HCT116 (cell line): ENCODE data around the gene PHF21B. TPM values are rescaled to one million over a fixed set of nuclear protein-coding genes. Genes with fewer than 3 reads are reported as not detected.

Experiments
- ATAC-seq: fragments of 200-7000 bp; cut with Tn5 transposase; 2 replicates; pipeline ENCODE4 v1.9.1; 2020; ENCODE audit warnings: mild to moderate bottlenecking, moderate library complexity
- BruUV-seq: library from RNA; stranded (reverse); fragments of 400-500 nt; replicated peaks from 2 replicates; lab custom pipeline; 2021; lab: Mats Ljungman, UMichigan
- CTCF ChIA-PET: fragments of 300-600 bp; sonication (Branson Sonifier 250); formaldehyde crosslinking; loops from one replicate; lab custom pipeline; 2021; ENCODE audit warnings: antibody characterized with exemption; lab: Charles Lee
- POLR2A ChIA-PET: fragments of 300-600, 350-600 bp; sonication (Branson Sonifier 250); formaldehyde crosslinking; loops from one replicate; lab custom pipeline; 2021; ENCODE audit warnings: antibody characterized with exemption; lab: Charles Lee
- RAD21 ChIA-PET, 2 experiments: fragments of 300-600 bp; sonication (Branson Sonifier 250); formaldehyde crosslinking; loops; one replicate each; lab custom pipeline; 2023; ENCODE audit warnings: low total read pairs in 2 of 2; ENCODE audit not compliant: uncharacterized antibody in 2 of 2, unreplicated experiment in 2 of 2, low non-redundant PET in 1 of 2; lab: Charles Lee
- DNase-seq: peaks from one replicate; pipeline ENCODE4 v3.0.0-alpha.2; 2010; ENCODE audit warnings: low read depth, low spot score
- H2AFZ ChIP-seq: fragments of 200-600 bp; shearing (Covaris generic), sonication (generic); 2 replicates; pipeline ENCODE4 v1.6.1; 2017; ENCODE audit warnings: low read depth, mixed run types, mixed read lengths, antibody characterized with exemption, low read length; ENCODE audit not compliant: poor library complexity, severe bottlenecking
- H3K27ac ChIP-seq: 2 replicates; pipeline ENCODE4 v1.5.1; 2012; ENCODE audit warnings: low read depth, low read length
- H3K27me3 ChIP-seq: fragments of 200-600 bp; sonication (generic); 2 replicates; pipeline ENCODE4 v1.6.1; 2016; ENCODE audit warnings: mixed run types, low read length, mixed read lengths; ENCODE audit not compliant: insufficient read depth
- H3K36me3 ChIP-seq, 2 experiments: fragments of 200-500 bp in 1 of 2; fragments of 200-600 bp in 1 of 2; sonication (Bioruptor generic) in 1 of 2; sonication (generic) in 1 of 2; 2 replicates each; pipeline versions ENCODE4 v1.5.1 to v1.6.1; 2014 to 2016; ENCODE audit warnings: low read length in 2 of 2, inconsistent platforms in 1 of 2, mixed read lengths in 1 of 2, mixed run types in 1 of 2; ENCODE audit not compliant: insufficient read depth in 2 of 2, control insufficient read depth in 1 of 2
- H3K4me1 ChIP-seq, 2 experiments: fragments of 200-600 bp in 1 of 2; sonication (generic) in 1 of 2; 2 replicates each; pipeline versions ENCODE4 v1.5.1 to v1.6.1; 2012 to 2017; ENCODE audit warnings: low read length in 2 of 2, inconsistent platforms in 1 of 2, mild to moderate bottlenecking in 1 of 2, mixed read lengths in 1 of 2, mixed run types in 1 of 2, moderate library complexity in 1 of 2; ENCODE audit not compliant: insufficient read depth in 2 of 2, control insufficient read depth in 1 of 2
- H3K4me2 ChIP-seq: fragments of 200-600 bp; sonication (generic); 2 replicates; pipeline ENCODE4 v1.6.1; 2017; ENCODE audit warnings: mixed run types, low read length, mixed read lengths
- H3K4me3 ChIP-seq, 2 experiments: fragments of 200-600 bp in 1 of 2; sonication (generic) in 1 of 2; replicated peaks in 1 of 2; 2 replicates each; pipeline ENCODE4 v1.5.1; 2011 to 2016; ENCODE audit warnings: low read length in 2 of 2, control low read depth in 1 of 2, low read depth in 1 of 2, mild to moderate bottlenecking in 1 of 2, mixed read lengths in 1 of 2, mixed run types in 1 of 2
- H3K79me2 ChIP-seq: fragments of 200-600 bp; sonication (generic); 2 replicates; pipeline ENCODE4 v1.6.1; 2017; ENCODE audit warnings: mild to moderate bottlenecking, mixed run types, low read length, moderate library complexity, mixed read lengths; ENCODE audit not compliant: insufficient read depth
- H3K9ac ChIP-seq: fragments of 200-600 bp; sonication (generic); 2 replicates; pipeline ENCODE4 v1.6.1; 2016; ENCODE audit warnings: low read length, mixed read lengths
- H3K9me2 ChIP-seq: fragments of 200-600 bp; sonication (generic), shearing (Covaris generic); 2 replicates; pipeline ENCODE4 v1.6.1; 2017; ENCODE audit warnings: mixed run types, mild to moderate bottlenecking, moderate library complexity; ENCODE audit not compliant: insufficient read depth
- H3K9me3 ChIP-seq, 2 experiments: fragments of 200-500 bp in 1 of 2; fragments of 200-600 bp in 1 of 2; sonication (Bioruptor generic) in 1 of 2; sonication (generic) in 1 of 2; 2 replicates each; pipeline ENCODE4 v1.6.1; 2014 to 2017; ENCODE audit warnings: low read length in 2 of 2, mixed read lengths in 2 of 2, inconsistent platforms in 1 of 2, low read depth in 1 of 2, mild to moderate bottlenecking in 1 of 2, mixed run types in 1 of 2, moderate library complexity in 1 of 2; ENCODE audit not compliant: control insufficient read depth in 1 of 2, insufficient read depth in 1 of 2
- H4K20me1 ChIP-seq: fragments of 200-600 bp; sonication (generic), shearing (Covaris generic); 2 replicates; pipeline ENCODE4 v1.6.1; 2017; ENCODE audit warnings: mixed run types, mild to moderate bottlenecking, moderate library complexity; ENCODE audit not compliant: insufficient read depth
- CEBPB ChIP-seq: IDR thresholded peaks from 2 replicates; pipeline ENCODE4 v1.6.1; 2012; ENCODE audit warnings: low read depth
- EZH2phosphoT487 ChIP-seq: fragments of 200-600 bp; IDR thresholded peaks from 2 replicates; pipeline ENCODE4 v1.6.1; 2018; ENCODE audit warnings: antibody characterized with exemption, borderline replicate concordance
- FOSL1 ChIP-seq: IDR thresholded peaks from 2 replicates; pipeline ENCODE4 v1.6.1; 2012; ENCODE audit warnings: low read depth
- POLR2A ChIP-seq: IDR thresholded peaks from 2 replicates; pipeline ENCODE4 v1.7.0; 2011; ENCODE audit warnings: borderline replicate concordance; ENCODE audit not compliant: insufficient read depth, insufficient read length; ENCODE audit errors: extremely low read depth
- POLR2AphosphoS5 ChIP-seq: IDR thresholded peaks from 2 replicates; pipeline ENCODE4 v1.6.1; 2011; ENCODE audit warnings: mild to moderate bottlenecking, low read depth, low read length, moderate library complexity
- RAD21 ChIP-seq: IDR thresholded peaks from 2 replicates; pipeline ENCODE4 v1.6.1; 2012; ENCODE audit warnings: low read depth, mild to moderate bottlenecking
- REST ChIP-seq: IDR thresholded peaks from 2 replicates; pipeline ENCODE4 v1.6.1; 2012; ENCODE audit warnings: low read depth
- intact Hi-C: fragments of 100-400 bp; cut with micrococcal nuclease; formaldehyde crosslinking; loops from 2 replicates; pipeline ENCODE4 v1.10.0; 2022
- total RNA-seq: library from RNA; stranded (reverse); gene quantifications from one replicate; pipeline ENCODE4 v1.2.1, GENCODE V29; 2021; ENCODE audit not compliant: unreplicated experiment
- TF ChIP-seq, protein P1 (sequence below): IDR thresholded peaks from 2 replicates; pipeline ENCODE4 v1.6.1; 2011; ENCODE audit warnings: mild to moderate bottlenecking, low read length, moderate library complexity; ENCODE audit not compliant: insufficient replicate concordance; ENCODE audit errors: extremely low read depth
- TF ChIP-seq, protein P2 (sequence below): IDR thresholded peaks from 2 replicates; pipeline ENCODE4 v1.6.1; 2012

Gene PHF21B
- total RNA-seq, 1 experiment from 2014 or later = not detected

GRCh38 chr22:45007391-45008185, 2.2 kb downstream of the PHF21B start:
- Histone ChIP-seq H3K27ac (no peak overlapping the region), H3K36me3 (no peaks in the 10 kb centered on the region), H3K4me2 (no peak overlapping the region), H3K9ac (no peak overlapping the region), H3K4me1 (no peaks in the 10 kb centered on the region), H4K20me1 (no peaks in the 10 kb centered on the region), H3K9me2 (no peaks in the 10 kb centered on the region), H3K79me2 (no peaks in the 10 kb centered on the region), H3K9me3 (no peaks in the 10 kb centered on the region), H2AFZ (no peak overlapping the region), H3K4me3 (no peak overlapping the region), H3K27me3 (0 out of 2 replicates have a peak, but pooled peaks cover 4% of the 10 kb centered on the region)
- no peak for TF ChIP-seq FOSL1
- peak; percentile 17; the same call in 1 of the 2 replicates for TF ChIP-seq REST
- intact Hi-C loops = no loop called here
- ChIA-PET CTCF (no interaction called here), POLR2A (no interaction called here), RAD21 (no interaction called here)
- no peak for DNase-seq
- no peak for ATAC-seq
- no TSS peak for BruUV-seq

- BruUV-seq = no TSS peak
- Histone ChIP-seq H3K4me2 (no peak overlapping the region), H3K4me3 (no peak overlapping the region), H3K9me2 (no peaks in the 10 kb centered on the region), H3K9me3 (no peaks in the 10 kb centered on the region), H3K27ac (no peak overlapping the region), H3K9ac (no peak overlapping the region), H2AFZ (no peak overlapping the region), H3K79me2 (no peaks in the 10 kb centered on the region), H4K20me1 (no peaks in the 10 kb centered on the region), H3K4me1 (no peaks in the 10 kb centered on the region), H3K36me3 (no peaks in the 10 kb centered on the region), H3K27me3 (0 out of 2 replicates have a peak, but pooled peaks cover 4% of the 10 kb centered on the region)
- intact Hi-C loops = no loop called here
- DNase-seq = no peak
- no peak for ATAC-seq
- CTCF ChIA-PET = no interaction called here
- TF ChIP-seq CEBPB (no peak), EZH2phosphoT487 (no peak), POLR2AphosphoS5 (no peak), POLR2A (no peak), RAD21 (no peak)
- TF ChIP-seq, protein P1, sequence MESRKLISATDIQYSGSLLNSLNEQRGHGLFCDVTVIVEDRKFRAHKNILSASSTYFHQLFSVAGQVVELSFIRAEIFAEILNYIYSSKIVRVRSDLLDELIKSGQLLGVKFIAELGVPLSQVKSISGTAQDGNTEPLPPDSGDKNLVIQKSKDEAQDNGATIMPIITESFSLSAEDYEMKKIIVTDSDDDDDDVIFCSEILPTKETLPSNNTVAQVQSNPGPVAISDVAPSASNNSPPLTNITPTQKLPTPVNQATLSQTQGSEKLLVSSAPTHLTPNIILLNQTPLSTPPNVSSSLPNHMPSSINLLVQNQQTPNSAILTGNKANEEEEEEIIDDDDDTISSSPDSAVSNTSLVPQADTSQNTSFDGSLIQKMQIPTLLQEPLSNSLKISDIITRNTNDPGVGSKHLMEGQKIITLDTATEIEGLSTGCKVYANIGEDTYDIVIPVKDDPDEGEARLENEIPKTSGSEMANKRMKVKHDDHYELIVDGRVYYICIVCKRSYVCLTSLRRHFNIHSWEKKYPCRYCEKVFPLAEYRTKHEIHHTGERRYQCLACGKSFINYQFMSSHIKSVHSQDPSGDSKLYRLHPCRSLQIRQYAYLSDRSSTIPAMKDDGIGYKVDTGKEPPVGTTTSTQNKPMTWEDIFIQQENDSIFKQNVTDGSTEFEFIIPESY = no peak
- TF ChIP-seq, protein P2, sequence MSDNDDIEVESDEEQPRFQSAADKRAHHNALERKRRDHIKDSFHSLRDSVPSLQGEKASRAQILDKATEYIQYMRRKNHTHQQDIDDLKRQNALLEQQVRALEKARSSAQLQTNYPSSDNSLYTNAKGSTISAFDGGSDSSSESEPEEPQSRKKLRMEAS = no peak
- RAD21 ChIA-PET = no interaction called here
- POLR2A ChIA-PET = no interaction called here
Measured at GRCh38 chr22:45006964-45007390, 2.8 kb downstream of the PHF21B start.
